Tibial nerve (tissue), 4 donors: ENCODE measurements around the gene ARHGAP23. TPM values are rescaled to one million over a fixed set of nuclear protein-coding genes. Genes with fewer than 3 reads are reported as not detected.
"Not testable (repeated sequence)": the region's sequence is repeated elsewhere in the genome, so short reads cannot be mapped to it uniquely, and the experiment has no call there.

Experiments
- DNase-seq, 2 donors: peaks; one replicate each; pipeline ENCODE4 v3.0.0-alpha.2; 2019; ENCODE audit warnings: low spot score in 2 of 2
- H3K27ac ChIP-seq, 4 donors: fragments of 200-600 bp; sonication (generic) in 3 of 4; one replicate each; pipeline ENCODE4 v1.5.1; 2017 to 2019; ENCODE audit warnings: mild to moderate bottlenecking in 1 of 4
- H3K27me3 ChIP-seq, 2 donors: fragments of 200-600 bp; sonication (generic) in 1 of 2; one replicate each; pipeline versions ENCODE4 v1.5.1 to v1.6.0; 2017 to 2019
- H3K36me3 ChIP-seq, 3 donors: fragments of 200-600 bp; sonication (generic); one replicate each; pipeline ENCODE4 v1.5.1; 2018 to 2019
- H3K4me1 ChIP-seq, 4 donors: fragments of 200-600 bp; sonication (generic) in 3 of 4; one replicate each; pipeline ENCODE4 v1.5.1; 2017 to 2019
- H3K4me3 ChIP-seq, 4 donors: fragments of 200-600 bp; sonication (generic) in 3 of 4; one replicate each; pipeline ENCODE4 v1.5.1; 2017 to 2019; ENCODE audit warnings: mild to moderate bottlenecking in 1 of 4, moderate library complexity in 1 of 4
- H3K9me3 ChIP-seq, 4 donors: fragments of 200-600 bp; sonication (generic) in 3 of 4; one replicate each; pipeline ENCODE4 v1.5.1; 2017 to 2019
- CTCF ChIP-seq, 5 experiments: fragments of 200-600 bp in 3 of 5; fragments of 450-650 bp in 2 of 5; sonication (generic) in 3 of 5; IDR thresholded peaks; one replicate each; pipeline ENCODE4 v1.5.1; 2016 to 2019; ENCODE audit warnings: antibody characterized with exemption in 5 of 5, mild to moderate bottlenecking in 3 of 5, moderate library complexity in 2 of 5
- EP300 ChIP-seq, 2 donors: sonication (generic); formaldehyde crosslinking; IDR thresholded peaks; one replicate each; pipeline ENCODE4 v1.6.1; 2017; ENCODE audit warnings: antibody characterized with exemption in 2 of 2, mild to moderate bottlenecking in 1 of 2
- POLR2A ChIP-seq, 2 donors: fragments of 450-650 bp; IDR thresholded peaks; one replicate each; pipeline ENCODE4 v1.6.1; 2017; ENCODE audit warnings: antibody characterized with exemption in 2 of 2, mild to moderate bottlenecking in 2 of 2, moderate library complexity in 2 of 2
- WGBS, 2 donors: methylation state at CpG; one replicate each; pipeline ENCODE4 v1.1.5; 2018; 5-methylcytosine and 5-hydroxymethylcytosine counted together
- total RNA-seq, 4 donors: library from RNA; depleted of rRNA; stranded (reverse); fragments of >200 nt; gene quantifications; one replicate each; pipeline ENCODE4 v1.1.0, GENCODE V29; 2016

Gene ARHGAP23
- total RNA-seq, 4 donors from 2014 or later: 41.0 to 80.7 (median 65.7) TPM

- Histone ChIP-seq H3K27ac (peak overlapping the region; percentile 30 to 83 (median 64)), H3K4me1 (peaks cover 0 to 55% (median 18%) of the 10 kb centered on the region in 4 donors), H3K36me3 (peaks cover 0 to 31% (median 0%) of the 10 kb centered on the region in 3 donors)
- TF ChIP-seq CTCF (IDR thresholded peaks at IDR 0.05): peak; percentile 76 to 92 (median 84)
- not testable (repeated sequence) for H3K9me3 ChIP-seq, H3K27me3 ChIP-seq, H3K4me3 ChIP-seq
- DNase-seq: peak; percentile 65 to 82
- 34 to 37% methylated on average over 20 to 21 of the region's 21 CpGs for WGBS, 2 donors
Measured at GRCh38 chr17:38484242-38485145, 56.2 kb downstream of the ARHGAP23 start.

GRCh38 chr17:38485146-38485468 is 56.8 kb downstream of the ARHGAP23 start:
- no peaks in the 10 kb centered on the region for H3K27me3 ChIP-seq
- H3K27ac ChIP-seq: peak overlapping the region; percentile 22 to 85 (median 60)
- H3K9me3 ChIP-seq: no peaks in the 10 kb centered on the region
- TF ChIP-seq EP300 (IDR thresholded peaks at IDR 0.05) (no peak), POLR2A (IDR thresholded peaks at IDR 0.05) (no peak), CTCF (IDR thresholded peaks at IDR 0.05) (peak in 2 of 5 experiments; percentile 4 to 10)
- peaks cover 0 to 31% (median 0%) of the 10 kb centered on the region in 3 donors for H3K36me3 ChIP-seq
- H3K4me3 ChIP-seq: no peak overlapping the region
- no peak for DNase-seq
- H3K4me1 ChIP-seq: peaks cover 0 to 55% (median 18%) of the 10 kb centered on the region in 4 donors
- 43 to 53% methylated on average over 2 of the region's 2 CpGs for WGBS, 2 donors

- DNase-seq, H3K4me3 ChIP-seq, H3K9me3 ChIP-seq, H3K27me3 ChIP-seq: not testable (repeated sequence)
- H3K27ac ChIP-seq: peak overlapping the region; percentile 22 to 85 (median 60)
- TF ChIP-seq EP300 (IDR thresholded peaks at IDR 0.05): peak in 1 of 2 donors; percentile 5
- peaks cover 0 to 54% (median 18%) of the 10 kb centered on the region in 4 donors for H3K4me1 ChIP-seq
- H3K36me3 ChIP-seq: peaks cover 0 to 37% (median 0%) of the 10 kb centered on the region in 3 donors
- WGBS, 2 donors: 59 to 71% methylated on average over 11 to 13 of the region's 13 CpGs
Measured at GRCh38 chr17:38485681-38486298, 57.5 kb downstream of the ARHGAP23 start.

GRCh38 chr17:38489774-38490173 is 61.5 kb downstream of the ARHGAP23 start:
- Histone ChIP-seq H3K4me1 (peaks cover 0 to 17% (median 2%) of the 10 kb centered on the region in 4 donors), H3K36me3 (peaks cover 0 to 55% (median 0%) of the 10 kb centered on the region in 3 donors), H3K27ac (peak overlapping the region in 1 of 4 donors; percentile 37)
- H3K27me3 ChIP-seq, H3K4me3 ChIP-seq, H3K9me3 ChIP-seq, DNase-seq: not testable (repeated sequence)
- 71 to 84% methylated on average over 13 to 17 of the region's 17 CpGs for WGBS, 2 donors

GRCh38 chr17:38491346-38492066 is 63.2 kb downstream of the ARHGAP23 start:
- Histone ChIP-seq H3K27ac (peak overlapping the region in 1 of 4 donors; percentile 46), H3K36me3 (peaks cover 0 to 71% (median 0%) of the 10 kb centered on the region in 3 donors)
- H3K4me1 ChIP-seq, H3K4me3 ChIP-seq, H3K27me3 ChIP-seq, DNase-seq, H3K9me3 ChIP-seq: not testable (repeated sequence)
- peak in 1 of 5 experiments; percentile 48 for TF ChIP-seq CTCF (IDR thresholded peaks at IDR 0.05)
- WGBS, 2 donors: 77 to 87% methylated on average over 19 of the region's 19 CpGs
